GM18868 (cell line): Measurements from ENCODE around the gene ACTR1A.
A peak's percentile ranks its signal among the peaks of the same experiment; 100 is the strongest.

ENCODE experiments used
- ATAC-seq: cut with Tn5 transposase; IDR thresholded peaks from one replicate; pipeline ENCODE4 v1.9.1; 2021; ENCODE audit warnings: mild to moderate bottlenecking, moderate library complexity; ENCODE audit not compliant: unreplicated experiment

Gene ACTR1A

GRCh38 chr10:102432162-102432950, 70.2 kb downstream of the ACTR1A start, which contains the start of gene CUEDC2:
Gene CUEDC2, minus strand, starts transcription at chr10:102432574. Its CDS starts 7,386 bp downstream, at chr10:102425188.
- ATAC-seq: peak; percentile 89

GRCh38 chr10:102431452-102432124, 70.9 kb downstream of the ACTR1A start:
- no peak for ATAC-seq

- no peak for ATAC-seq
Observed at GRCh38 chr10:102429468-102429867, 73.0 kb downstream of the ACTR1A start.
